ENCODE data around the gene CCDC66. TPM values are rescaled to one million over a fixed set of nuclear protein-coding genes. Genes with fewer than 3 reads are reported as not detected.

CCDC66 gene
- total RNA-seq, 1 experiment from 2014 or later = 32.0 TPM

- no peaks in the 10 kb centered on the region for H3K9me3 ChIP-seq (ENCODE audit: control insufficient read depth, low read depth, low read length)
- H2BK20ac ChIP-seq (ENCODE audit: low read depth, low read length, poor library complexity, severe bottlenecking) = no peak overlapping the region
- H2BK12ac ChIP-seq (ENCODE audit: insufficient read length, low read depth, low read length) = no peak overlapping the region
- no peak overlapping the region for H3K18ac ChIP-seq (ENCODE audit: insufficient read length, low read depth, low read length)
- no peak overlapping the region for H2BK5ac ChIP-seq (ENCODE audit: insufficient read length, low read length)
- H3K23me2 ChIP-seq (ENCODE audit: insufficient read length, low read depth, low read length, poor library complexity, severe bottlenecking) = no peaks in the 10 kb centered on the region
- H2AFZ ChIP-seq (ENCODE audit: low read length) = no peak overlapping the region
- no peak overlapping the region for H2BK120ac ChIP-seq (ENCODE audit: low read depth, low read length, poor library complexity, severe bottlenecking)
- H3T11ph ChIP-seq (ENCODE audit: low read length) = no peak overlapping the region
- H3K27ac ChIP-seq (ENCODE audit: insufficient read length, low read depth, low read length) = no peak overlapping the region
- H2BK15ac ChIP-seq (ENCODE audit: low read depth, low read length) = no peak overlapping the region
- no peak overlapping the region for H3K56ac ChIP-seq (ENCODE audit: insufficient read length, low read depth, low read length)
- H3K79me1 ChIP-seq (ENCODE audit: insufficient read depth, low read depth, low read length, poor library complexity, severe bottlenecking) = no peaks in the 10 kb centered on the region
- H4K91ac ChIP-seq (ENCODE audit: insufficient read length, low read depth, low read length) = no peak overlapping the region
- WGBS (ENCODE audit: extremely low coverage, insufficient read length, low lambda C conversion rate) = no CpG with 5 or more reads among the region's 1 CpG
- H3K23ac ChIP-seq (ENCODE audit: insufficient read length, low read depth, low read length) = no peak overlapping the region
- no peak overlapping the region for H3K4me3 Mint-ChIP-seq
- no peaks in the 10 kb centered on the region for H3K9me3 Mint-ChIP-seq
- H3K4me1 Mint-ChIP-seq = peaks cover 18 to 20% of the 10 kb centered on the region in 2 experiments
- H3K27ac Mint-ChIP-seq = no peak overlapping the region; a peak in 1 of 7 replicates
- no peaks in the 10 kb centered on the region for H4K20me1 ChIP-seq (ENCODE audit: control insufficient read depth, insufficient read depth, insufficient read length)
- no peaks in the 10 kb centered on the region for H3K36me3 Mint-ChIP-seq (ENCODE audit: insufficient read depth in 1 of 3, low read depth in 3 of 3)
- H3K4me1 ChIP-seq (ENCODE audit: insufficient read depth, low read length) = no peaks in the 10 kb centered on the region
- no peaks in the 10 kb centered on the region for H3K27me3 ChIP-seq (ENCODE audit: insufficient read depth, low read length)
- no peak overlapping the region for H4K8ac ChIP-seq (replicated peaks; ENCODE audit: insufficient read length, low read depth, low read length)
- no peak overlapping the region for H3K4ac ChIP-seq (ENCODE audit: low read depth, low read length)
- no peak overlapping the region for H3K14ac ChIP-seq (ENCODE audit: insufficient read depth, low read length)
- no peak overlapping the region for H2AK5ac ChIP-seq (ENCODE audit: insufficient read length, low read length)
- peaks cover 2% of the 10 kb centered on the region for H3K27me3 Mint-ChIP-seq (ENCODE audit: low read depth)
- no peak for TF ChIP-seq CTCF (conservative IDR thresholded peaks at IDR 0.05)
- H3K9ac ChIP-seq (ENCODE audit: extremely low read depth, insufficient read length, low read length) = no peak overlapping the region
- no peak overlapping the region for H3K4me2 ChIP-seq (ENCODE audit: insufficient read depth, insufficient read length, low read length)
- no peaks in the 10 kb centered on the region for H3K79me2 ChIP-seq (ENCODE audit: insufficient read depth, low read length)
- DNase-seq = no peak
- H4K5ac ChIP-seq (ENCODE audit: insufficient read length, low read depth, low read length) = no peak overlapping the region
These were observed 31.7 kb upstream of the CCDC66 start for GRCh38 chr3:56525291-56525690.

Measured in H9 (cell line).